ENCODE results near the gene PSMB2. TPM values are rescaled to one million over a fixed set of nuclear protein-coding genes. Genes with fewer than 3 reads are reported as not detected.

PSMB2 gene
- total RNA-seq, 4 donors from 2014 or later: 16.1 to 41.6 (median 29.0) TPM

- intact Hi-C loops (cut with DNase I; ENCODE audit: low total_unique reads): no loop called here
- no peak for DNase-seq
- Histone ChIP-seq H3K4me3 (no peak overlapping the region), H3K9me3 (no peaks in the 10 kb centered on the region), H3K4me1 (peaks cover 0 to 37% (median 24%) of the 10 kb centered on the region in 4 donors), H3K27ac (no peak overlapping the region), H3K27me3 (peaks cover 69% of the 10 kb centered on the region), H3K36me3 (no peaks in the 10 kb centered on the region)
- TF ChIP-seq EP300 (IDR thresholded peaks at IDR 0.05; ENCODE audit: low read depth): no peak
- TF ChIP-seq, protein P1, sequence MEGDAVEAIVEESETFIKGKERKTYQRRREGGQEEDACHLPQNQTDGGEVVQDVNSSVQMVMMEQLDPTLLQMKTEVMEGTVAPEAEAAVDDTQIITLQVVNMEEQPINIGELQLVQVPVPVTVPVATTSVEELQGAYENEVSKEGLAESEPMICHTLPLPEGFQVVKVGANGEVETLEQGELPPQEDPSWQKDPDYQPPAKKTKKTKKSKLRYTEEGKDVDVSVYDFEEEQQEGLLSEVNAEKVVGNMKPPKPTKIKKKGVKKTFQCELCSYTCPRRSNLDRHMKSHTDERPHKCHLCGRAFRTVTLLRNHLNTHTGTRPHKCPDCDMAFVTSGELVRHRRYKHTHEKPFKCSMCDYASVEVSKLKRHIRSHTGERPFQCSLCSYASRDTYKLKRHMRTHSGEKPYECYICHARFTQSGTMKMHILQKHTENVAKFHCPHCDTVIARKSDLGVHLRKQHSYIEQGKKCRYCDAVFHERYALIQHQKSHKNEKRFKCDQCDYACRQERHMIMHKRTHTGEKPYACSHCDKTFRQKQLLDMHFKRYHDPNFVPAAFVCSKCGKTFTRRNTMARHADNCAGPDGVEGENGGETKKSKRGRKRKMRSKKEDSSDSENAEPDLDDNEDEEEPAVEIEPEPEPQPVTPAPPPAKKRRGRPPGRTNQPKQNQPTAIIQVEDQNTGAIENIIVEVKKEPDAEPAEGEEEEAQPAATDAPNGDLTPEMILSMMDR (IDR thresholded peaks at IDR 0.05): no peak
- TF ChIP-seq POLR2A (IDR thresholded peaks at IDR 0.05): no peak
- TF ChIP-seq POLR2AphosphoS5 (IDR thresholded peaks at IDR 0.05): no peak
- in situ Hi-C loops (cut with MboI; ENCODE audit: low pct_ligation_motif_present in 1 of 4, low pct_unique_long_range_greater_than_20kb in 1 of 4, low sequenced_read_pairs in 3 of 4): no loop called here
- 77 to 93% methylated on average over 3 to 5 of the region's 5 CpGs for WGBS, 2 donors (ENCODE audit: low coverage in 1 of 2)
These were observed 65.8 kb downstream of the PSMB2 start for GRCh38 chr1:35575416-35575958.

DNA sequence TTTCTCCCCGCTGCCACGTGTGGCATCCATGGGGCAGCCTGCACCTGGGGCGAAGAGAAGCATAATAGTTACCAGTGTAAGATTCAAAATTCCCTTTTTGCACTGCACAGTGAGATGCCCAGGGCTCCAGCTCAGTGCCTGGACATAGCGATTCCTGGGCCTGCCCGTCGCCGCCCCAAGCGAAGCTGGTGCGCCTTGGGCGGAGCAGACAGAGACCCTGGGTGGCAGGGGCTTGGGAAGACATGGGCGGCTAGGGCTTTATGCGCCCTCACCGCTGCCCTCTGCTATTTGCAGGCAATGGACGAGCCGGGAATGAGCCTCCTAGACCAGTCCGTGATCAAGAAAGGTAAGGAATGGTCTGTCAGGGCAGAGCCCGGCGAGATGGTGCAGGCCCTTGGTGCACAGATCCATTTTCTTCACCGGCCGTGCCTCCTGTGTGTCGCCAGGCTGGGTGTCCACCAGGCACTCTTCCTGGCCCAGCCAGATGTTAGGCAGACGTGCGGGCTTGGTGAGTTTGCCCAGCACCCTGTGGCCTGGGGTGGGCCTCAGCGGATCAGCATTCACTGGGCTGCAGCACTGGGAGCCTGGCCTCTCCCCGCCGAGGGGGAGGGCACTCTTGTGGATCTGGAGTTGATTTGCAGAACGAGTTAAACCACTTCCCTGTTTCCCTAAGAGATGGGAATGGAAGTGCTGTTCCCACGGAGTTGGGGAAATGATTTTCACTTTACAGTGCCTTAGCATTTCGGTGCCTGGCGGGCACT lies 66.5 kb downstream of the PSMB2 start:
- Histone ChIP-seq H3K27me3 (peaks cover 69% of the 10 kb centered on the region), H3K4me3 (no peak overlapping the region), H3K9me3 (no peaks in the 10 kb centered on the region), H3K27ac (no peak overlapping the region), H3K4me1 (peaks cover 0 to 37% (median 24%) of the 10 kb centered on the region in 4 donors), H3K36me3 (no peaks in the 10 kb centered on the region)
- TF ChIP-seq, protein P1 (IDR thresholded peaks at IDR 0.05): no peak
- TF ChIP-seq POLR2A (IDR thresholded peaks at IDR 0.05): no peak
- TF ChIP-seq EP300 (IDR thresholded peaks at IDR 0.05; ENCODE audit: low read depth): no peak
- no peak for TF ChIP-seq POLR2AphosphoS5 (IDR thresholded peaks at IDR 0.05)
- WGBS, 2 donors (ENCODE audit: low coverage in 1 of 2): 71 to 100% methylated on average over 1 to 28 of the region's 30 CpGs
- intact Hi-C loops (cut with DNase I; ENCODE audit: low total_unique reads) (no loop called here), in situ Hi-C loops (cut with MboI; ENCODE audit: low pct_ligation_motif_present in 1 of 4, low pct_unique_long_range_greater_than_20kb in 1 of 4, low sequenced_read_pairs in 3 of 4) (loop anchor here in 3 of 4 donors (5.0 to 25.0 kb wide), 3 partner anchors 113 to 388 kb away; partner anchors contain the start of genes SFPQ (in 2 of the 3) and C1orf216 (in 1 of the 3))
- DNase-seq: no peak

- WGBS, 2 donors (ENCODE audit: low coverage in 1 of 2): 20 to 60% methylated on average over 1 to 31 of the region's 48 CpGs
- no peak for TF ChIP-seq POLR2A (IDR thresholded peaks at IDR 0.05)
- TF ChIP-seq POLR2AphosphoS5 (IDR thresholded peaks at IDR 0.05): no peak
- in situ Hi-C loops (cut with MboI; ENCODE audit: low pct_ligation_motif_present in 1 of 4, low pct_unique_long_range_greater_than_20kb in 1 of 4, low sequenced_read_pairs in 3 of 4): loop anchor here in 3 of 4 donors (5.0 to 25.0 kb wide), 3 partner anchors 112 to 387 kb away; partner anchors contain the start of genes SFPQ (in 2 of the 3) and C1orf216 (in 1 of the 3)
- H3K36me3 ChIP-seq: no peaks in the 10 kb centered on the region
- peak overlapping the region in 1 of 4 donors; percentile 41 for H3K4me3 ChIP-seq
- intact Hi-C loops (cut with DNase I; ENCODE audit: low total_unique reads): no loop called here
- H3K27ac ChIP-seq: no peak overlapping the region
- no peak for DNase-seq
- peaks cover 69% of the 10 kb centered on the region for H3K27me3 ChIP-seq
- H3K9me3 ChIP-seq: no peaks in the 10 kb centered on the region
- peaks cover 0 to 37% (median 24%) of the 10 kb centered on the region in 4 donors for H3K4me1 ChIP-seq
These were observed 67.1 kb downstream of the PSMB2 start for GRCh38 chr1:35574125-35574654.

- intact Hi-C loops (cut with DNase I; ENCODE audit: low total_unique reads) (no loop called here), in situ Hi-C loops (cut with MboI; ENCODE audit: low pct_ligation_motif_present in 1 of 4, low pct_unique_long_range_greater_than_20kb in 1 of 4, low sequenced_read_pairs in 3 of 4) (loop anchor here in 3 of 4 donors (5.0 to 25.0 kb wide), 3 partner anchors 111 to 386 kb away; partner anchors contain the start of genes SFPQ (in 2 of the 3) and C1orf216 (in 1 of the 3))
- peak; percentile 65 for DNase-seq
- Histone ChIP-seq H3K9me3 (no peaks in the 10 kb centered on the region), H3K27ac (no peak within 1 kb of the TSS), H3K4me3 (peak within 1 kb of the TSS; percentile 22 to 43 (median 36)), H3K4me1 (peaks cover 0 to 35% (median 24%) of the 10 kb centered on the region in 4 donors), H3K27me3 (peaks cover 69% of the 10 kb centered on the region), H3K36me3 (no peaks in the 10 kb centered on the region)
- TF ChIP-seq POLR2A (IDR thresholded peaks at IDR 0.05) (peak; percentile 31), EP300 (IDR thresholded peaks at IDR 0.05; ENCODE audit: low read depth) (no peak)
- WGBS, 2 donors (ENCODE audit: low coverage in 1 of 2): 0 to 11% methylated on average over 1 to 53 of the region's 95 CpGs
These were observed 67.9 kb downstream of the PSMB2 start, which contains the start of gene TFAP2E for GRCh38 chr1:35573198-35574124. Gene TFAP2E (plus strand): TSS chr1:35573314. CDS start chr1:35573578, 264 bp downstream.
